Limb (tissue), 2 donors: ENCODE data around the gene ZFP57.
"Not testable (repeated sequence)": the region's sequence is repeated elsewhere in the genome, so short reads cannot be mapped to it uniquely, and the experiment has no call there.

ENCODE experiments used
- DNase-seq, 2 donors: peaks; one replicate each; pipeline ENCODE4 v3.0.0-alpha.2; 2016; ENCODE audit errors: extremely low spot score in 2 of 2

ZFP57 gene

DNA sequence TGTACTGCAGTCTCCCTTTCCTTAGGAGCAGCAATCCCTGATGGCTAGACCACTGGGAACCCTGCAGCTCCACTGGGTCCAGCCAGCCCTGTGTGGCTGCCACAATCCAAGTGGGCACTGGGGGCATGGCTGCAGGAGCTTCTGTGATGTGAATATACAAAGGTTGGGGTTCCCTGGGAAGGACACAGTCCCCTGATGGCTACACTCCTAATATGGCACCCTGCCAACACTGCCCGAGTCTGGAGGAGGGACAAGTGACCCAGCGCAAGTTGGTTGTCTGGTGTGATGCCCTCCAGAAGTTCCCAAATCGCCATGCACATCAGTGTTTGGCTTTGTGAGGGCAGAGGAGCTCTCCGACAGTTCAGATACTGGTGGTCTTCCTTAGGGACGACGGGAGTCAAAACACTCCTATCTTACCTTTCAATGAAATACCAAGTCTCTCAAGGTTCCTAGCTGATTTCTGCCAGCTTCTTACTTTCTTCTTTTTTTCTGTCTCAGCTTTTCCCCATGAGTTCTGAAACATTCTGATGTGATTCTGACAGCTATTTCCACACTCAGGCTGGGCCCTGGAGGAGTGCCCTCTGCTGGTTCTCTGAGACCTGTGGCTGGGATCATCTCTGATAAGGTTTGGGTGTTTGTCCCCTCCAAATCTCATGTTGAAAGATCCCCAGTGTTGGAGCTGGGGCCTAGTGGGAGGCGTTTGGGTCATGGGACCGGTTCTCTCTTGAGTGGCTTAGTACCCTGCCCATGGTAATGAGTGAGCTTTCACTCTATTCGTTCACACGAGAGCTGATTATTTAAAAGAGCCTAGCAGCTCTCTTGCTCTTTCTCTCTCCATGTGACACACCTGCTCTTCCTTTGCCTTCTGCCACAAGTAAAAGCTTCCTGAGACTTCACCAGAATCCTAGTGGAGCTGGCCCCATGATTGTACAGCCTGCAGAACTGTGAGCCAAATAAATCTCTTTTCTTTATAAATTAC, 15.5 kb upstream of the ZFP57 start:
- no peak for DNase-seq

DNA sequence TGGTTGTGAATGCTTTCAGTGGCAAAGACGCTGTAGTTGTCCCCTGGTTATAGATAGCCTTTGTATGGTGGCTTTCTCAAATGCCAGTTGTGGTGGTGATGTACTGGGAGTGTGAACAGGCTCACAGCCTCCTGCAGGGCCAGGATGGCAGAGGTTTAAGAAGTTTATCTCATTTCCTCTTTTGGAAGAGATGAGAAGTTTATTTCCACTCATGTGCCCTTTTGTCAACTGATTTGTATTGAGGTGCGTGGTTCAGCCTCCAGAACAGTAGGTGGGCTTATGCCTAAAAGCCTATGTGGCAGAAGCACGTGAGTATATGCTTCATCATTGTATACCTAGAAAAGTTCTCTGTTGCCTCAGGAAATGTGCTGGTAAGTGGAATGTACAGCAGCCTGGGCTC, 13.7 kb upstream of the ZFP57 start:
- DNase-seq: no peak

DNA sequence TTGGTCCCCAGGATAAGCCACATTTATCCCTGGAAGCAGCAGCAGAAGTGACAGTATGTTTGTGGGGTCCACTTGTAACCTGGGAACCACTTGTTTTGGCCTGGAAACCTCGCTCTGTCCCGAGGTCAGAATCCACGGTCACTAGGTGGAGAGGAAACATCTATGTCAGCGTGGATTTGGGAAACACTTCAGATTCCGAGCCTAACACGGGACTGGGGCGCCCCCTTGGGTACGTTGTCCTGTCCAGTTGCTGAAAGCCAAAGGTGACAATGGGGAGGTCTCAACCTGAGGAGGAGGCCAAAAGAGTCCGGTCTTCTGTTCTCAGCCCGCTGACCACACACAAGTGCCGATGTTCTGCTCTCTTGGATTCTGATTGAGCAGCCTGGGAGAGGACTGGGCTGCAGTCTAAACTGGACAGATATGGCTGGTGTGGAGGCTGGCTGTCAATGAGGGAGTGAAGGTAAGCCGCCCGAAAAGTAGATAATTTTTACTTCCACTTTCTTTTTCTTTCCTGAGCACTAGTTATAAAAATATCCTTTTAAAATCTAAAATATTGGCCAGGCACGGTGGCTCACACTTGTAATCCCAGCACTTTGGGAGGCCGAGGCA, 4.9 kb upstream of the ZFP57 start:
- no peak for DNase-seq

DNA sequence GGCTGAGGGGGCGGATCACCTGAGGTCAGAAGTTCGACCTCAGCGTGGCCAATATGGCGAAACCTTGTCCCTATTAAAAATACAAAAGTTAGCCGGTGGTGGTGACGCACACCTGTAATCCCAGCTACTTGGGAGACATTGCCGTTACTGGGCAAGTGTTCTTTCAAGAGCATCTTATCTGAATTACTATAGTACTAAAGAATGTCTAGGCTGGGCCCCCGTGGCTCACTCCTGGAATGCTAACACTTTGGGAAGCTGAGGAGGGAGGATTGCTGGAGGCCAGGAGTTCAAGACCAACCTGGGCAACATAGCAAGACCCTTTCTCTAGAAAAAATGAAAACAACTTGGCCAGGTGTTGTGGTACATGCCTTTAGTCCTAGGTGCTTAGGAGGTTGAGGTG, 859 bp upstream of the ZFP57 start:
- no peak for DNase-seq

DNA sequence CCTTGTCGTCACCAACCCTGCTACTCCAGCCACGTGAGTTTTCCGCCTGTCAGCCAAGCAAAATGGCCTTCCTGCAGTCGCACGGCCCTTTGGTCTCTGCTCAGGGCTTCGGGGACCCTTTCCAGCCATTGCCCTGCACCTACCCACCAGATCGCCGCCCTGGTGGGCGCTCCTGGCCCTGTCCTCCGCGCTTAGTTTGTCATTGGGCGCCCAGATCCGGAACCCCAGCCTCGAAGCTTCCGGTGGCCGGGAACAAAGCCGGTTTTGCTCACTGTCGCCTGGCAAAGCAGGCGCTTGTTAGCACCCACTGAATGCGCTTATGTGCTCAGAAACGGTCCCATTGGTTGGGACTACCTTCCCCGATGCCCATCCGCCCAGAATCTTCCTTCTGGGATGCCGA, 536 bp downstream of the ZFP57 start:
- DNase-seq: no peak

DNA sequence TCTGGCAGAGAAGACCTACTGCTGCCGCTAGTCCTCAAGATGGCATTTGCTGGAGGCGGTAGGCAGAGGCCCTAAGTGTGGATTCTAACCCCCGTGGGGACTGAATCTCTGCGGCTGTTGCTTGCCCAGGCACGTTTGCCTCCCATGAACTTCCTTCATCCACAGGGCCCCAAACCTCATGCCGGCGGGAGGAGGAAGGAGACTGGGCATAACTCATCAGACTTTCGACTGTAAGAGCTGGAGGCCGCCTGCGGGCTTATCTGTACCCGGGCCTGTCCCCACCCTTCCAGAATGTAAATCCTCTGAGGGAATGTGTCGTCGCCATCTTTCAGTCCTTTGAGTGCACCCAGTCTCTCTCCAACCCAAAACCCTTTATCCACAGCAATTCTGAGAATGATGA, 990 bp downstream of the ZFP57 start:
- DNase-seq: no peak

DNA sequence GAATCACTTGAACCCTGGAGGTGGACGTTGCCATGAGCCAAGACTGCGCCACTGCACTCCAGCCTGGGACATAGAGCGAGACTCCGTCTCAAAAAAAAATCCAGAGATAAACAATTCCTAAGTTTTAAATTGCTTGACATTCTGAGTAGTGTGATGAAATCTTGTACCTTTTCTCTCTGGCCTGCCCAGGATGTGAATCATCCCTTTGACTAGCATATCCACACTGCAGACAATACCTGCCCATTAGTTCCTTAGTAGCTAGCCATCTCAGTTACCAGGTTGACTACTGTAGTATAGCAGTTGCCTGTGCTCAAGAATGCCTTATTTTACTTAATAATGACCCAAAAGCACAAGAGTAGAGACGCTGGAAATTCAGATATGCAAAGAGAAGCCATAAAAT, 2.8 kb downstream of the ZFP57 start:
- DNase-seq: no peak

DNA sequence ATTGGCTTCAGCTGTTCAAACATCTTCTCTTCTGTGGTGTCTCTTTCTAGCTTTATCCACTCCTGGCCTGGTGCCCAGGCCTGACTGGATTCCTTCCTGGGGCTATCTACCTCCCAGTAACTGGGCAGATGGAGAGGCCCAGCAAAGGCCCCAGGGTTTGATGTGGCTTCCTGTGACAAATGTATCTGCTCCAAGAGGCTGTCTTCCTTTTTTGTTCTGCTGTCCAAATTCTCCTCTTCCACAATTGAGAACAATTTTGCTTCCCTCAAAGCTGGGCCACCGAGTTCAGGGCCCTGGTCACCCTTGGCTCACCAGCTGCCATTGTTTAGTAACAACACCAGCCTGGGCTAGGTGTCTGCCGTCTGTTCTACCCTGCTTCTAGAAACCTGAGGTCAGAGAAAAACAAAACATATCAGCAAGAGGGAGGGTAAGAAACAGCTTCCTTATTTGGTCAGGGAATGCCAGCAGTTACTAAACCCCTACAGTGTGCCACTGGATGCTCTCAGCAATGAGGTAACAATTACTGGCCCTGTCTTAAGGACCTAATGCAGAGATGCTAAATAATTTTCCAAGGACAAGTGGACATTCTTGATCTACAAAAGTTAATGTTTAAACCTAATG, 3.9 kb downstream of the ZFP57 start:
- DNase-seq: no peak

DNA sequence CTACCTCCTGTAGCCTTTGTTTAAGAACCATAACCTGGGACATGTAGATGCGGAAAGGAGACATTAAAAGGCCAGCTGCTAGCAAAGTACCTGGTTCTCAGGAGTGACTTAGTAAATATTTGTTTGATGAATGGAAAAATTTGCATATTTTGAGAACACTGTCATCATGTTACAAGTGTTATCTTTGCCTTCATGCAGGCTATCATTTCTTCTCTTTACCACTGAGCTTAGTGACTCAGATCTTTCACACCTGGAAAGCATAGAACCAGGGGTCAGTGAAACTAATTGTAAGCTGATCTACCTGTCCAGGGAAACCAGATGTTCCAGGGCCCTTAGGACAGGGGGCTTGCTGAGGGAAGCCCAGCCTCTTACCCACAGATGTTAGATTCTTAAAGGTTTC, 5.4 kb downstream of the ZFP57 start:
- DNase-seq: no peak

DNA sequence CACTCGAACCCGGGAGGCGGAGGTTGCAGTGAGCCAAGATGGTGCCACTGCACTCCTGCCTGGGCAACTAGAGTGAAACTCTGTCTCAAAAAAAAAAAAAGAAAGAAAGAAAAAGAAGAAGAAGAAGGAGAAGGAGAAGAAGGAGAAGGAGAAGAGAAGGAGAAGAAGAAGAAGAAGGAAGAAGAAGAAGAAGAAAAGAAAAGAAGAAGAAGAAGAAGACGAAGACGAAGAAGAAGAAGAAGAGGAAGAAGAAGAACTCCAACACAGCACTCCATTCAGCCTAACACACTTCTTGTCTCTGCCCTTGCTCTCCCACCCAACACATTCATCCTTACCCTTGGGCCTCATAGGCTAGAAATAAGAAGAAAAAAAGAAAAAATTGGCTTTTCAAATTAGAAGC, 6.9 kb downstream of the ZFP57 start:
- no peak for DNase-seq

DNA sequence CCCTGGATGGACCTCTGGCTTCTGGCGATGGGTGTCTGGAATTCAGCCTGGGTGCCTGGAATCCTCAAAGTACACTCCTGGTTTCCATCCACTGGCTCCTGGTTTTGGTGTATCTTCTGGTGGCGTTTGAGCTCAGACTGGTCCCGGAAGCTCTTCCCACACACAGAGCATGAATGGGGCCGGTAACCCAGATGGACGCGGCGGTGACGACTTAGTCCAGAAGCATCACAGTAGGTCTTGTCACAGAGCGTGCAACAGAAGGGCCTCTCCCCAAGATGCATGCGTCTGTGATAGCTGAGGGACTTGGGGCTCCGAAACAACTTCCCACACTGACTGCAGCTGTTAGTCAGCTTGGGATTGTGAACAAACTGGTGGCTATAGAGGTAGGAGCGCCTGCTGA, 7.8 kb downstream of the ZFP57 start:
- no peak for DNase-seq

DNA sequence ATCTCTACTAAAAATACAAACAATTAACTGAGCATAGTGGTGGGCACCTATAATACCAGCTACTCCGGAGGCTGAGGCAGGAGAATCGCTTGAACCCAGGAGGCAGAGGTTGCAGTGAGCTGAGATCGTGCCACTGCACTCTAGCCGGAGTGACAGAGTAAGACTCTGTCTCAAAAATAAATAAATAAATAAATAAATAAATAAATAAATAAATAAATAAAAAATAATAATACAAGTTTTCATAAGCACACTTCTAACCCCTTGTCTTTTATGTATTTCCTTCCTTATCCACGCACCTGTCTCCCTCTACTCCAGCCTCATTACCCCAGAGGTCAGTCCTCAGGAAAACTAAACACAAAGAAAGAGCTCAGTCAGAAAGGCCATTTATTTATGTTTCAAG, 8.8 kb downstream of the ZFP57 start:
- not testable (repeated sequence) for DNase-seq

DNA sequence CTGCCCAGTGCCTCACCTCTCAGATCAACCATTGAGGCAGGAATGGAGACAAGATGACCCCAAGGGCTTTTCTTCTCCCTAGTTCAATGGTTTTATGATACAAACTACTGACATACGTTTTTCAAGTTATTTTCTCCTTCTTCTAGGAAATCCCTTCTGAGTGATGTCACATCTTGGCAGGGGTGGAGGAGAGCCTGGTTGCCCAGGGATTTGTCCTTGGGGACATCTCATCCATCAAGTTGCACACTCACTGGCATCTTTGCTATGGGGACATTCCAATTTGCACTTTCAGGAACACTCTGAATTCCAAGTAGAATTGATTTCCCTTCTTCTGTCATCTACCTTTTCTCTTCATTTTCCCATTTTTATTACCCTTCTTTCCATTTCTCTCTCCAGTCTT, 9.9 kb downstream of the ZFP57 start:
- no peak for DNase-seq

DNA sequence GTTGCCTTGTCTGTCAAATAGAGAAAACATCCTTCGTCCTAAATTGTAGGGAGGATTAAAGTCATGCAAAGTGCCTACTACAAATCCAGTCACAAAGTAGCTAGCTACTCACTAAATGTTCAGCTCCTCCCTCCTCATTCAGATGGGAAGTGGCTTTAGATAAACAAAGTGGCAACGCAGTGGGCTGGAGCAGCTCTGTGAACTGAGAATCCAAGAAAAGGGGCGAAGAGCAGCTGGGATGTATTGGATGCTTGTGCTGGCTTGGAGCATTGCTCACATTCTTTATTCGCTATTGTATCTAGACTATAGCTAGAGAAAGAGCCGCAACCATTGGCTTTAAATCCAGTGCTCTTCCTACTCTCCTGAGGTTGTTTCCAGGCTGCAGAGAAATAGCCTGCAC, 13.8 kb downstream of the ZFP57 start:
- DNase-seq: no peak

DNA sequence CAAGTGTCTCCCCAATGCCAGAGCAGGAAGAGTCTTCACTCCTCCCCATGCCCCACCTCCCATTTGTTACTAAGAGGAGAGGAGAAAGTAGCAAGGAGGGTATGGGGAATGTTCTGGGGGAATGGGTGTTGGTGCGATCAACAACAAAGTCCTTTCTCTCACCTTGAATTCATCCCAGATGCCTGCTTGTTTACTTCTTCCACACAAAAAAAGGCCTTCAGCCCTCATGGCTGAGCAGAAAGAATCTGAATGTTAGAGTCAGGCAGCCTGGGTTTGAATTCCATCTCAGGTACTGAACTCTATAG, 14.2 kb downstream of the ZFP57 start:
- DNase-seq: no peak

DNA sequence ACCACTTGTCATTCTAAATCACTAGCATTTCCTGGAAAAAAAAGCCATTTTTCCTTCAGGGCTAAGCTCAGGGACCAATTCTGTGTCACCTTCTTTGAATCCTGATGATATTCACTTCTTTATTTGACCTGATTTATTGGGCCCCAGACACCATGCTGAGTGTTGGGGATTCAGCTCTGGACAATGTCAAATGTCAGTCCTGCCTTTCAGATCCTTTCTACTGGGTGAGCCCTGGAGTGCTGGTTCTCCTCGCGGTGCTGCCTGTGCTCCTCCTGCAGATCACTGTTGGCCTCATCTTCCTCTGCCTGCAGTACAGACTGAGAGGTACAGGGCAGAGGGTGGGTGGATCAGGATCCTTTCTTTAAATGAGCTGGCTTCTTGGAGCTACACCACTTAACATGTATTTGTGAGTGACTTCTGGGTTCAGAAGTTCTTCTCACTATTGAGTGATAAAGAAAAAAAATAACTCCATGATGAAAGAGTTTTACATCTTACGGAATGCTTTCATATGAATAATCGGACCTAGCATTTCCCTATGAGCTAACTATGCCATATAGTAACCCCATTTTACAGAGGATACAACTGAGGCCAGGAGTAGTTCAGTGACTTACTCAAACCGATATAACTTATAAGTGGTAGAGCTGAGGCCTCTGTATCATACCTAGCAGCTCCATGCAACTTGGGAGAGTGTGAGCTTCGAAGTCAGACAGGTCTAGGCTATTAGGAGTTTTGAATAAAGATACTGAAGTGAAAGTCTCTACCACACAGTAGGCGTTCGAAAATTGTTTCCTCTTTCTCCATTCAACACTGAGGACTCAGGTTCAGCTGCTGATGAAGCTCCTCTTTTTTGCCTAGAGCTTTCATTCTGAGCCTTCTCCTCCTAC, 14.8 kb downstream of the ZFP57 start:
- no peak for DNase-seq

DNA sequence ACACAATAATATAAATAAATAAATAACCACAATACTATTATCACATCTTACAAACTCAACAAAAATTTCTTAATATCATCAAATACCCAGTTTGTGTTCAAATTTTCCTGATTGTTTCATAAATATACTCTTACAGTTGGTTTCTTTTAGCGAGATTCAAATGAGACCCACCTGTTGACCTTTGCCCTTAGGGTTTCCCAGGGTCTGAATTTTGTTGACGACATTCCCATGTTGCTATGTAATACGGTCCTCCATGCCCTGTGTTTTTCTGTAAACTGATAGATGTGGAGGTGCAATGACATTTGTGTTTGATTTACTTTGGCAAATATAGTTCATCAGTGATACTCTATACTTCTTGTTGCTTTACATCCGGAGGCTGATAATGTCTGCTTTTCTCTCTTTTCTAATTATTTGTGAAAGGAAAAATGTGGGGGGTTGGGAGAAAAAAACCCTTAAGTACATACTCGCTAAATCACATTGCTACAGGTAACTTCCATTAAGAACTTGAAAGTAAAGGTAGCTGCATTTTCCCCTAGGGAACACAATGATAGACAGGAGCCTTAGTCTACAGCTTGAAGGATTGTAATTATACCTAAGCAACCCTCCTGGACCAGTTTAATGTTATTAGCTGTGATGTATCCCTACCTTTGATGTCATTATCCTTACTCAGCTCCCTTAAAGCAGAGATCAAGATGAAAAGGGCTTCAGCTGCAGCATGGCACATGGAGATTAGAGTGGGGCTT, 17.5 kb downstream of the ZFP57 start:
- DNase-seq: no peak

DNA sequence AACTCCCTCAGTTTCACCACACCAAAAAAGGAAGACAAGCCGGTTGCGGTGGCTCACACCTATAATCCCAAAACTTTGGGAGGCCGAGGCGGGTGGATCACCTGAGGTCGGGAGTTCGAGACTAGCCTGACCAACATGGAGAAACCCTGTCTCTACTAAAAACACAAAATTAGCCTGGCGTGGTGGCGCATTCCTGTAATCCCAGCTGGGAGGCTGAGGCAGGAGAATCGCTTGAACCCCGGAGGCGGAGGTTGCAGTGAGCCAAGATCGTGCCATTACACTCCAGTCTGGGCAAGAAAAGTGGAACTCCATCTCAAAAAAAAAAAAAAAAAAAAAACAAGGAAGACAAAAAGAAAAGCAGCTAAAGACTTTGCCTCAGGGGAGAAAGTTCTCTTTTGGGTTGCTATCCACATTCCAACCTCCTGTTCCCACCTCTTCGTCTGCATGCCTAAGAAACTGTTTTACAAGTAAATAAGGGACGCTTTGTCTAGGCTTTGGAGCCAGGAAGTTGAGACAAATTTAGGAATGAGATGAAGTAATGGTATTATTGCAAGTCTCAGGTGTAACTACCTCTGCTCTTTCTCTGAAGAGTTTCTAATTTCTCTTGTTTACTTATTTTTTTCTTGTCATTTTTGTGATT, 19.3 kb downstream of the ZFP57 start:
- DNase-seq: not testable (repeated sequence)

DNA sequence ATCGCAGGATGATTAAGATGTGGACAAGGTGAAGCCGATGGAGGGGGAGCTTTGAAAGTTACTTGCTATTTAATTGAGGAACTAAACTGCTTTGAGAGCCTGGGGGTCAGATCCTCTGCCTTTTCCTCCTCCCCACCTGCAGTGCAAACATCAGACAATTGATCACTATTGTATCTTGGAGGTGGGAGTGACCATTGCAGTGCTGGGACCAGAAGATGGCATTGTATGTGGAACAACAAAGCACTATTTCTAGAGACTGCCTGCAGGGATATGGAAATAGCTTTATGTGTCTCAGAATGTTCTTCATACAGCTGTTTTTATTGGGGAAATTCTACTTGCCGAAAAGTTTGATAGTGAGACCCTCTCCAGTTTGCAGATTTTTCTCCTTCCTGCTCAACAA, 19.9 kb downstream of the ZFP57 start:
- DNase-seq: no peak

DNA sequence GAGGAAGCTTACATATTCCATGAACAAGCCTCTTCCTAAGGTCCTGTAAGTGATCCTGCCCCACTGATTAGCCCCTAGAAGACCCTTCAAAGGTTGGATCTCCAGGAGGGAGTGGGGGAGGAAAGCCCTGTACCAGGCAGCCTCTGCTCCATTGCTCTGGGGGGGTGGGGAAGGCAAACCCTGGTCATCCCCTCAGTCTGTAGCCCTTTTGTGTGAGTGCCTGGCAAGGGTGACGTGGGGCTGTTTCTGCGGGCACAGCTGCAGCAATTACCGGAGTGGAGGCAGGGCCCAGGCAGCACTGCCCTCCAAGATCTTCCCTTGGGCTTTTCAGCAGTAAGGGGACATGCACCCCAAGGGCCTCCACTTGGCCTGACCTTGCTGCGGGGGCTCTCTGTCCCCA, 24.2 kb downstream of the ZFP57 start, which contains the start of gene MOG:
MOG (plus strand) TSS at position 295 of the 400 bp plus-strand sequence. CDS start 118 bp downstream, outside the sequence.
- no peak for DNase-seq
